HG03432 (cell line): ENCODE data around the gene C1QL1.
"Not testable (repeated sequence)": the region's sequence is repeated elsewhere in the genome, so short reads cannot be mapped to it uniquely, and the experiment has no call there.

Experiments used
- ATAC-seq: cut with Tn5 transposase; IDR thresholded peaks from one replicate; pipeline ENCODE4 v1.9.1; 2021; ENCODE audit warnings: mild to moderate bottlenecking, moderate library complexity; ENCODE audit not compliant: unreplicated experiment

Gene C1QL1

GRCh38 chr17:44965481-44966234, 2.4 kb downstream of the C1QL1 start:
- ATAC-seq: no peak

GRCh38 chr17:44961921-44962350, 6.2 kb downstream of the C1QL1 start:
- no peak for ATAC-seq

GRCh38 chr17:44960691-44961090, 7.4 kb downstream of the C1QL1 start:
- no peak for ATAC-seq

- ATAC-seq: no peak
Measured at GRCh38 chr17:44959821-44960531, 8.1 kb downstream of the C1QL1 start.

GRCh38 chr17:44956998-44957981, 10.8 kb downstream of the C1QL1 start:
- no peak for ATAC-seq

- ATAC-seq: no peak
Measured at GRCh38 chr17:44955674-44956425, 12.3 kb downstream of the C1QL1 start.

GRCh38 chr17:44952946-44953475, 15.1 kb downstream of the C1QL1 start:
- no peak for ATAC-seq

- ATAC-seq: no peak
Measured at GRCh38 chr17:44948315-44948795, 19.7 kb downstream of the C1QL1 start.

- peak; percentile 88 for ATAC-seq
Measured at GRCh38 chr17:44947461-44948314, 20.4 kb downstream of the C1QL1 start, which contains the start of gene KIF18B. TSS of gene KIF18B (minus strand) at chr17:44947773. CDS start at chr17:44936344, 11,429 bp downstream.

GRCh38 chr17:44945652-44946051, 22.5 kb downstream of the C1QL1 start:
- not testable (repeated sequence) for ATAC-seq

GRCh38 chr17:44942456-44942855, 25.6 kb downstream of the C1QL1 start:
- no peak for ATAC-seq

- no peak for ATAC-seq
Measured at GRCh38 chr17:44941712-44942331, 26.3 kb downstream of the C1QL1 start.

GRCh38 chr17:44940768-44941167, 27.3 kb downstream of the C1QL1 start:
- no peak for ATAC-seq

- ATAC-seq: no peak
Measured at GRCh38 chr17:44940317-44940716, 27.8 kb downstream of the C1QL1 start.

GRCh38 chr17:44935116-44935515, 33.0 kb downstream of the C1QL1 start:
- no peak for ATAC-seq

GRCh38 chr17:44934745-44935105, 33.4 kb downstream of the C1QL1 start:
- no peak for ATAC-seq

GRCh38 chr17:44933824-44934744, 34.0 kb downstream of the C1QL1 start:
- no peak for ATAC-seq

- no peak for ATAC-seq
Measured at GRCh38 chr17:44932787-44933097, 35.4 kb downstream of the C1QL1 start.
